Neural progenitor cell (in vitro differentiated cells): ENCODE data around the gene CACNA2D4. TPM values are rescaled to one million over a fixed set of nuclear protein-coding genes. Genes with fewer than 3 reads are reported as not detected.
"Not testable (repeated sequence)": the region's sequence is repeated elsewhere in the genome, so short reads cannot be mapped to it uniquely, and the experiment has no call there.

Source experiments
- DNase-seq: peaks from one replicate; pipeline ENCODE4 v3.0.0-alpha.2; 2016; ENCODE audit warnings: low spot score
- H2AFZ ChIP-seq: fragments of 200-600 bp; sonication (generic); replicated peaks from 2 replicates; pipeline ENCODE4 v1.6.1; 2016; ENCODE audit warnings: antibody characterized with exemption
- H3F3A ChIP-seq: fragments of 200-600 bp; sonication (generic); 2 replicates; pipeline ENCODE4 v1.6.1; 2016; ENCODE audit warnings: antibody characterized with exemption, low read depth
- H3K27ac ChIP-seq: fragments of 200-600 bp; sonication (generic); 2 replicates; pipeline ENCODE4 v1.5.1; 2016; ENCODE audit warnings: mild to moderate bottlenecking
- H3K27me3 ChIP-seq: fragments of 200-600 bp; sonication (generic); 2 replicates; pipeline ENCODE4 v1.6.1; 2016; ENCODE audit warnings: mild to moderate bottlenecking, moderate library complexity
- H3K36me3 ChIP-seq: fragments of 200-600 bp; sonication (generic); 2 replicates; pipeline ENCODE4 v1.5.1; 2016
- H3K4me1 ChIP-seq: fragments of 200-600 bp; sonication (generic); 2 replicates; pipeline ENCODE4 v1.6.1; 2016; ENCODE audit warnings: mixed run types
- H3K4me2 ChIP-seq: fragments of 200-600 bp; sonication (generic); 2 replicates; pipeline ENCODE4 v1.6.1; 2016
- H3K4me3 ChIP-seq: fragments of 200-600 bp; sonication (generic); 2 replicates; pipeline ENCODE4 v1.5.1; 2016
- H3K79me2 ChIP-seq: fragments of 200-600 bp; sonication (generic); 2 replicates; pipeline ENCODE4 v1.6.1; 2016; ENCODE audit warnings: low read depth
- H3K9ac ChIP-seq: fragments of 200-600 bp; sonication (generic); 2 replicates; pipeline ENCODE4 v1.6.1; 2016
- H3K9me3 ChIP-seq: fragments of 200-600 bp; sonication (generic); 2 replicates; pipeline ENCODE4 v1.5.1; 2016; ENCODE audit warnings: low read depth
- H4K20me1 ChIP-seq: fragments of 200-600 bp; sonication (generic); 2 replicates; pipeline ENCODE4 v1.6.1; 2016; ENCODE audit warnings: low read depth
- H3K27ac Mint-ChIP-seq: 3 replicates; pipeline ENCODE4 v1.8.0; 2021; ENCODE audit warnings: mixed read lengths
- H3K27me3 Mint-ChIP-seq: 2 replicates; pipeline ENCODE4 v1.8.0; 2022; ENCODE audit warnings: low read depth, mild to moderate bottlenecking, inconsistent platforms, moderate library complexity, mixed read lengths; ENCODE audit not compliant: insufficient read depth
- H3K36me3 Mint-ChIP-seq: 3 replicates; pipeline ENCODE4 v1.8.0; 2021; ENCODE audit warnings: mixed read lengths
- H3K4me1 Mint-ChIP-seq: 3 replicates; pipeline ENCODE4 v1.8.0; 2021; ENCODE audit warnings: mixed read lengths
- H3K4me3 Mint-ChIP-seq: 3 replicates; pipeline ENCODE4 v1.8.0; 2021; ENCODE audit warnings: mild to moderate bottlenecking, moderate library complexity, mixed read lengths
- H3K9me3 Mint-ChIP-seq: 3 replicates; pipeline ENCODE4 v1.8.0; 2020; ENCODE audit warnings: mixed read lengths
- CTCF ChIP-seq: fragments of 200-600 bp; sonication (generic); IDR thresholded peaks from 2 replicates; pipeline ENCODE4 v1.5.1; 2017; ENCODE audit warnings: antibody characterized with exemption, mild to moderate bottlenecking
- EZH2 ChIP-seq: fragments of 200-600 bp; sonication (generic); IDR thresholded peaks from 2 replicates; pipeline ENCODE4 v1.6.1; 2017; ENCODE audit warnings: antibody characterized with exemption, mild to moderate bottlenecking, moderate library complexity
- EZH2phosphoT487 ChIP-seq: fragments of 200-600 bp; sonication (generic); IDR thresholded peaks from 2 replicates; pipeline ENCODE4 v1.6.1; 2017; ENCODE audit warnings: antibody characterized with exemption
- total RNA-seq: library from RNA; depleted of rRNA; stranded (reverse); fragments of >200 nt; gene quantifications from 2 replicates; pipeline ENCODE4 v1.2.3, GENCODE V29; 2015; ENCODE audit warnings: low replicate concordance

Gene CACNA2D4
- total RNA-seq, 1 donor from 2014 or later: 3.0 TPM

GRCh38 chr12:1948883-1949282 is 30.4 kb upstream of the CACNA2D4 start:
- DNase-seq: no peak
- no peaks in the 10 kb centered on the region for H3F3A ChIP-seq
- Mint-ChIP-seq H3K9me3 (peaks cover 11% of the 10 kb centered on the region), H3K27ac (no peak overlapping the region), H3K36me3 (peaks cover 60% of the 10 kb centered on the region), H3K4me3 (no peak overlapping the region), H3K4me1 (no peaks in the 10 kb centered on the region), H3K27me3 (no peaks in the 10 kb centered on the region)
- H3K79me2 ChIP-seq: no peaks in the 10 kb centered on the region
- no peak overlapping the region for H3K4me3 ChIP-seq
- no peak overlapping the region for H2AFZ ChIP-seq
- no peaks in the 10 kb centered on the region for H3K27me3 ChIP-seq
- peaks cover 12% of the 10 kb centered on the region for H3K36me3 ChIP-seq
- no peaks in the 10 kb centered on the region for H4K20me1 ChIP-seq
- no peak overlapping the region for H3K9ac ChIP-seq
- no peak overlapping the region for H3K4me2 ChIP-seq
- TF ChIP-seq CTCF (no peak), EZH2 (no peak), EZH2phosphoT487 (no peak)
- H3K4me1 ChIP-seq: no peaks in the 10 kb centered on the region
- H3K27ac ChIP-seq: no peak overlapping the region
- no peaks in the 10 kb centered on the region for H3K9me3 ChIP-seq

- Mint-ChIP-seq H3K27ac (no peak overlapping the region), H3K36me3 (peaks cover 67% of the 10 kb centered on the region), H3K27me3 (no peaks in the 10 kb centered on the region), H3K9me3 (peaks cover 11% of the 10 kb centered on the region), H3K4me1 (no peaks in the 10 kb centered on the region), H3K4me3 (no peak overlapping the region)
- DNase-seq: no peak
- Histone ChIP-seq H3K4me1 (no peaks in the 10 kb centered on the region), H3K27me3 (no peaks in the 10 kb centered on the region), H3K9me3 (no peaks in the 10 kb centered on the region), H3K36me3 (peaks cover 12% of the 10 kb centered on the region), H3K4me2 (no peak overlapping the region), H2AFZ (no peak overlapping the region), H3K9ac (no peak overlapping the region), H3K79me2 (no peaks in the 10 kb centered on the region), H3K4me3 (no peak overlapping the region), H3K27ac (no peak overlapping the region), H3F3A (no peaks in the 10 kb centered on the region), H4K20me1 (no peaks in the 10 kb centered on the region)
- no peak for TF ChIP-seq EZH2
- no peak for TF ChIP-seq CTCF
- no peak for TF ChIP-seq EZH2phosphoT487
Observed at GRCh38 chr12:1947081-1947480, 28.6 kb upstream of the CACNA2D4 start.

- H3K36me3 ChIP-seq: peaks cover 12% of the 10 kb centered on the region
- Mint-ChIP-seq H3K27me3 (no peaks in the 10 kb centered on the region), H3K36me3 (peaks cover 62% of the 10 kb centered on the region), H3K4me1 (no peaks in the 10 kb centered on the region), H3K4me3 (no peak overlapping the region), H3K9me3 (peaks cover 11% of the 10 kb centered on the region), H3K27ac (no peak overlapping the region)
- TF ChIP-seq CTCF (no peak), EZH2phosphoT487 (no peak), EZH2 (no peak)
- no peaks in the 10 kb centered on the region for H4K20me1 ChIP-seq
- H3K4me3 ChIP-seq: no peak overlapping the region
- H3K27me3 ChIP-seq: no peaks in the 10 kb centered on the region
- no peak for DNase-seq
- H2AFZ ChIP-seq: no peak overlapping the region
- no peaks in the 10 kb centered on the region for H3K79me2 ChIP-seq
- no peaks in the 10 kb centered on the region for H3K4me1 ChIP-seq
- no peaks in the 10 kb centered on the region for H3K9me3 ChIP-seq
- no peak overlapping the region for H3K9ac ChIP-seq
- no peaks in the 10 kb centered on the region for H3F3A ChIP-seq
- no peak overlapping the region for H3K4me2 ChIP-seq
- H3K27ac ChIP-seq: no peak overlapping the region
Observed at GRCh38 chr12:1946296-1946695, 27.8 kb upstream of the CACNA2D4 start.

GRCh38 chr12:1945502-1945901 is 27.1 kb upstream of the CACNA2D4 start:
- not testable (repeated sequence) for H3K4me2 ChIP-seq, H3K27ac ChIP-seq, H3K4me1 Mint-ChIP-seq, H3K27me3 Mint-ChIP-seq, H3K4me1 ChIP-seq, H3K27ac Mint-ChIP-seq, H3K27me3 ChIP-seq, DNase-seq, H3K9ac ChIP-seq, H3K9me3 ChIP-seq, H4K20me1 ChIP-seq, H3K79me2 ChIP-seq, H3K4me3 ChIP-seq, H3F3A ChIP-seq, H2AFZ ChIP-seq, H3K4me3 Mint-ChIP-seq
- H3K9me3 Mint-ChIP-seq: peaks cover 11% of the 10 kb centered on the region
- peaks cover 62% of the 10 kb centered on the region for H3K36me3 Mint-ChIP-seq
- peaks cover 12% of the 10 kb centered on the region for H3K36me3 ChIP-seq
